Mesendoderm (in vitro differentiated cells): ENCODE data around the gene IQCK.
"Not testable (repeated sequence)": the region's sequence is repeated elsewhere in the genome, so short reads cannot be mapped to it uniquely, and the experiment has no call there.

Experiments used
- DNase-seq: peaks from one replicate; pipeline ENCODE4 v3.0.0; 2013
- H2AK5ac ChIP-seq: 2 replicates; pipeline ENCODE4 v1.6.1; 2013; ENCODE audit warnings: low read length, inconsistent platforms
- H2BK120ac ChIP-seq: 2 replicates; pipeline ENCODE4 v1.6.1; 2013; ENCODE audit warnings: low read depth, mild to moderate bottlenecking, low read length, moderate library complexity, mixed read lengths
- H2BK15ac ChIP-seq: replicated peaks from 2 replicates; pipeline ENCODE4 v1.6.1; 2013; ENCODE audit warnings: low read depth, mild to moderate bottlenecking, moderate library complexity
- H2BK5ac ChIP-seq: 2 replicates; pipeline ENCODE4 v1.6.1; 2013; ENCODE audit warnings: low read length, inconsistent platforms
- H3K18ac ChIP-seq: 2 replicates; pipeline ENCODE4 v1.6.1; 2013; ENCODE audit warnings: mild to moderate bottlenecking, low read length, mixed read lengths
- H3K23ac ChIP-seq: one replicate; pipeline ENCODE4 v1.6.1; 2013; ENCODE audit warnings: low read length
- H3K27ac ChIP-seq: 2 replicates; pipeline ENCODE4 v1.5.1; 2013; ENCODE audit warnings: low read depth, mild to moderate bottlenecking, inconsistent platforms, low read length, moderate library complexity
- H3K27me3 ChIP-seq: 2 replicates; pipeline ENCODE4 v1.6.1; 2013; ENCODE audit warnings: low read length, control low read depth, mild to moderate bottlenecking, inconsistent platforms; ENCODE audit not compliant: insufficient read depth, poor library complexity
- H3K36me3 ChIP-seq: 2 replicates; pipeline ENCODE4 v1.6.1; 2013; ENCODE audit warnings: low read length, inconsistent platforms; ENCODE audit not compliant: control insufficient read depth, insufficient read depth
- H3K4ac ChIP-seq: one replicate; pipeline ENCODE4 v1.6.1; 2013; ENCODE audit warnings: low read depth, mild to moderate bottlenecking, low read length, moderate library complexity
- H3K4me1 ChIP-seq: 2 replicates; pipeline ENCODE4 v1.6.1; 2013; ENCODE audit warnings: low read depth, low read length, inconsistent platforms; ENCODE audit not compliant: control insufficient read depth
- H3K4me2 ChIP-seq: 2 replicates; pipeline ENCODE4 v1.6.1; 2013; ENCODE audit warnings: low read length
- H3K4me3 ChIP-seq: 2 replicates; pipeline ENCODE4 v1.5.1; 2013; ENCODE audit warnings: mild to moderate bottlenecking, low read length
- H3K56ac ChIP-seq: one replicate; pipeline ENCODE4 v1.6.1; 2013; ENCODE audit warnings: low read length
- H3K79me1 ChIP-seq: 2 replicates; pipeline ENCODE4 v1.6.1; 2013; ENCODE audit warnings: low read length, inconsistent platforms
- H3K79me2 ChIP-seq: 2 replicates; pipeline ENCODE4 v1.6.1; 2013; ENCODE audit warnings: mild to moderate bottlenecking, low read length; ENCODE audit not compliant: control insufficient read depth, insufficient read depth
- H3K9ac ChIP-seq: 2 replicates; pipeline ENCODE4 v1.6.1; 2013; ENCODE audit warnings: low read length, inconsistent platforms
- H4K5ac ChIP-seq: one replicate; pipeline ENCODE4 v1.6.1; 2013; ENCODE audit warnings: low read length
- H4K8ac ChIP-seq: one replicate; pipeline ENCODE4 v1.6.1; 2013; ENCODE audit warnings: low read depth, mild to moderate bottlenecking, control low read depth, low read length, moderate library complexity
- WGBS: extraction: QIAGEN DNeasy Blood & Tissue Kit; methylation state at CpG from one replicate; pipeline ENCODE4 v1.1.7; 2013; ENCODE audit warnings: low lambda C conversion rate, missing lambda C conversion rate; ENCODE audit not compliant: insufficient coverage; ENCODE audit errors: extremely low coverage; 5-methylcytosine and 5-hydroxymethylcytosine counted together

The IQCK gene

GRCh38 chr16:19785081-19785480 is 67.0 kb downstream of the IQCK start:
- Histone ChIP-seq H2BK15ac (no peak overlapping the region), H3K4me3 (no peak overlapping the region), H3K79me2 (no peaks in the 10 kb centered on the region), H3K4ac (no peak overlapping the region), H3K79me1 (no peaks in the 10 kb centered on the region), H3K27me3 (no peaks in the 10 kb centered on the region), H2BK120ac (no peak overlapping the region), H3K23ac (no peak overlapping the region), H4K8ac (no peak overlapping the region), H4K5ac (no peak overlapping the region), H2BK5ac (no peak overlapping the region), H3K9ac (no peak overlapping the region), H3K18ac (no peak overlapping the region), H3K56ac (no peak overlapping the region), H3K36me3 (no peaks in the 10 kb centered on the region), H3K4me1 (no peaks in the 10 kb centered on the region), H3K4me2 (no peak overlapping the region), H2AK5ac (no peak overlapping the region), H3K27ac (no peak overlapping the region)
- DNase-seq: no peak
- no CpG with 5 or more reads among the region's 1 CpG for WGBS

GRCh38 chr16:19785512-19786130 is 67.5 kb downstream of the IQCK start:
- no CpG with 5 or more reads among the region's 10 CpGs for WGBS
- H2BK5ac ChIP-seq: no peak overlapping the region
- no peaks in the 10 kb centered on the region for H3K79me2 ChIP-seq
- H3K18ac ChIP-seq: no peak overlapping the region
- H3K56ac ChIP-seq: no peak overlapping the region
- no peak overlapping the region for H2AK5ac ChIP-seq
- no peak overlapping the region for H3K27ac ChIP-seq
- H3K4me2 ChIP-seq: no peak overlapping the region
- H3K4ac ChIP-seq: no peak overlapping the region
- H3K36me3 ChIP-seq: no peaks in the 10 kb centered on the region
- no peak overlapping the region for H4K5ac ChIP-seq
- no peak overlapping the region for H3K9ac ChIP-seq
- H3K79me1 ChIP-seq: no peaks in the 10 kb centered on the region
- H3K27me3 ChIP-seq: no peaks in the 10 kb centered on the region
- no peak overlapping the region for H3K4me3 ChIP-seq
- H2BK15ac ChIP-seq: no peak overlapping the region
- no peak for DNase-seq
- no peak overlapping the region for H2BK120ac ChIP-seq
- no peak overlapping the region for H4K8ac ChIP-seq
- H3K4me1 ChIP-seq: no peaks in the 10 kb centered on the region
- no peak overlapping the region for H3K23ac ChIP-seq

GRCh38 chr16:19801369-19801768 is 83.3 kb downstream of the IQCK start:
- no CpG with 5 or more reads among the region's 5 CpGs for WGBS

GRCh38 chr16:19801824-19802223 is 83.8 kb downstream of the IQCK start:
- not testable (repeated sequence) for H3K36me3 ChIP-seq, H3K4me3 ChIP-seq, H3K9ac ChIP-seq, H3K79me2 ChIP-seq, H4K8ac ChIP-seq, DNase-seq, H2BK5ac ChIP-seq, H2BK120ac ChIP-seq, H3K4ac ChIP-seq, H2AK5ac ChIP-seq, H3K4me2 ChIP-seq, H3K23ac ChIP-seq, H3K79me1 ChIP-seq, H3K27me3 ChIP-seq, H3K56ac ChIP-seq, H2BK15ac ChIP-seq, H3K27ac ChIP-seq, H3K18ac ChIP-seq, H4K5ac ChIP-seq, H3K4me1 ChIP-seq
- WGBS: no CpG with 5 or more reads among the region's 4 CpGs

More at GRCh38 chr16:19801369-19801768, 83.3 kb downstream of the IQCK start:
- not testable (repeated sequence) for H3K27me3 ChIP-seq, H4K8ac ChIP-seq, H3K9ac ChIP-seq, H2BK120ac ChIP-seq, H3K79me2 ChIP-seq, H3K4ac ChIP-seq, H2BK15ac ChIP-seq, H3K4me2 ChIP-seq, H4K5ac ChIP-seq, H2AK5ac ChIP-seq, H3K4me3 ChIP-seq, H3K18ac ChIP-seq, H2BK5ac ChIP-seq, H3K23ac ChIP-seq, H3K4me1 ChIP-seq, H3K36me3 ChIP-seq, H3K79me1 ChIP-seq, H3K56ac ChIP-seq, DNase-seq, H3K27ac ChIP-seq

GRCh38 chr16:19802612-19803011 is 84.5 kb downstream of the IQCK start:
- no peak overlapping the region for H3K4ac ChIP-seq
- no peak overlapping the region for H4K8ac ChIP-seq
- WGBS: no CpG with 5 or more reads among the region's 8 CpGs
- no peaks in the 10 kb centered on the region for H3K36me3 ChIP-seq
- no peak overlapping the region for H3K23ac ChIP-seq
- H3K4me3 ChIP-seq: no peak overlapping the region
- H3K18ac ChIP-seq: no peak overlapping the region
- H2BK5ac ChIP-seq: no peak overlapping the region
- H3K4me1 ChIP-seq: no peaks in the 10 kb centered on the region
- no peak for DNase-seq
- no peak overlapping the region for H2AK5ac ChIP-seq
- no peak overlapping the region for H2BK120ac ChIP-seq
- H3K27me3 ChIP-seq: no peaks in the 10 kb centered on the region
- H2BK15ac ChIP-seq: no peak overlapping the region
- H3K79me2 ChIP-seq: no peaks in the 10 kb centered on the region
- no peak overlapping the region for H4K5ac ChIP-seq
- H3K79me1 ChIP-seq: no peaks in the 10 kb centered on the region
- H3K4me2 ChIP-seq: no peak overlapping the region
- H3K27ac ChIP-seq: no peak overlapping the region
- no peak overlapping the region for H3K9ac ChIP-seq
- no peak overlapping the region for H3K56ac ChIP-seq
